ENCODE data around the gene PBRM1.

DNA sequence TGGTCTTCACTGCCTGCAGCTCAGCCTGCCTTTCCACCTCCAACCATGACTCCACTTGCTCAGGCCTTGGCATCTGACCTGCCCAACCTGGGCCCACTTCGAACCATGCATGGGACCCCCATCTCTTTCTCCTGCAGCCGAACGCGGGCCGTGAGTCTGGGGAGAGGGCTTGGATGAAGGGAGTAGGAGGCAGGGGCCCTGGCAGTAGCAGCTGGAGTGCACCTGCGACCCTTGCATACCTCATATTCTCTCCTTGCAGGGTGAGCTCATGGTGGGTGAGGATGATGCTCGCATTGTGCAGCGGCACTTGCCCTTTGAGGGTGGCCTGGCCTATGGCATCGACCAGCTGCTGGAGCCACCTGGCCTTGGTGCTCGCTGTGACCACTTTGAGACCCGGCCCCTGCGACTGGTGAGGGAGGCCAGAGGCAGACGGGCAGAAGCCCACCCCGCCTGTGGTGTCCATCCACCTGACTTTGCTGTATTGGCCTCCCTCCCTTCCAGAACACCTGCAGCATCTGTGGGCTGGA is 165.5 kb downstream of the PBRM1 start:
- TF ChIP-seq, protein P1, sequence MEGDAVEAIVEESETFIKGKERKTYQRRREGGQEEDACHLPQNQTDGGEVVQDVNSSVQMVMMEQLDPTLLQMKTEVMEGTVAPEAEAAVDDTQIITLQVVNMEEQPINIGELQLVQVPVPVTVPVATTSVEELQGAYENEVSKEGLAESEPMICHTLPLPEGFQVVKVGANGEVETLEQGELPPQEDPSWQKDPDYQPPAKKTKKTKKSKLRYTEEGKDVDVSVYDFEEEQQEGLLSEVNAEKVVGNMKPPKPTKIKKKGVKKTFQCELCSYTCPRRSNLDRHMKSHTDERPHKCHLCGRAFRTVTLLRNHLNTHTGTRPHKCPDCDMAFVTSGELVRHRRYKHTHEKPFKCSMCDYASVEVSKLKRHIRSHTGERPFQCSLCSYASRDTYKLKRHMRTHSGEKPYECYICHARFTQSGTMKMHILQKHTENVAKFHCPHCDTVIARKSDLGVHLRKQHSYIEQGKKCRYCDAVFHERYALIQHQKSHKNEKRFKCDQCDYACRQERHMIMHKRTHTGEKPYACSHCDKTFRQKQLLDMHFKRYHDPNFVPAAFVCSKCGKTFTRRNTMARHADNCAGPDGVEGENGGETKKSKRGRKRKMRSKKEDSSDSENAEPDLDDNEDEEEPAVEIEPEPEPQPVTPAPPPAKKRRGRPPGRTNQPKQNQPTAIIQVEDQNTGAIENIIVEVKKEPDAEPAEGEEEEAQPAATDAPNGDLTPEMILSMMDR (conservative IDR thresholded peaks at IDR 0.05; ENCODE audit: low read length): no peak
- no peak for TF ChIP-seq EZH2phosphoT487 (IDR thresholded peaks at IDR 0.05; ENCODE audit: borderline replicate concordance, low read depth, low read length)
